Heart right ventricle (tissue), 16 donors: ENCODE data around the gene TEX51. TPM values are rescaled to one million over a fixed set of nuclear protein-coding genes. Genes with fewer than 3 reads are reported as not detected.

ENCODE experiments used
- ATAC-seq, 8 donors: fragments of 200-7000 bp; cut with Tn5 transposase; one replicate each; pipeline ENCODE4 v1.9.1; 2020; ENCODE audit warnings: mild to moderate bottlenecking in 8 of 8, moderate library complexity in 8 of 8, moderate number of reproducible peaks in 1 of 8
- DNase-seq, 2 donors: peaks; one replicate each; pipeline ENCODE4 v3.0.0-alpha.2; 2020
- H3K27ac ChIP-seq, 10 donors: fragments of 200-600 bp; sonication (generic) in 2 of 10; one replicate each; pipeline versions ENCODE4 v1.5.0 to v1.8.0; 2020 to 2022; ENCODE audit warnings: mild to moderate bottlenecking in 3 of 10
- H3K27me3 ChIP-seq, 7 donors: fragments of 200-600 bp; one replicate each; pipeline ENCODE4 v1.8.0; 2021 to 2022; ENCODE audit warnings: mild to moderate bottlenecking in 2 of 7
- H3K36me3 ChIP-seq, 9 donors: fragments of 200-600 bp; sonication (generic) in 1 of 9; one replicate each; pipeline versions ENCODE4 v1.5.0 to v1.8.0; 2020 to 2022; ENCODE audit warnings: mild to moderate bottlenecking in 2 of 9
- H3K4me1 ChIP-seq, 9 donors: fragments of 200-600 bp; sonication (generic) in 1 of 9; one replicate each; pipeline versions ENCODE4 v1.5.0 to v1.8.0; 2020 to 2022; ENCODE audit warnings: mild to moderate bottlenecking in 4 of 9
- H3K4me3 ChIP-seq, 10 donors: fragments of 200-600 bp; sonication (generic) in 2 of 10; one replicate each; pipeline versions ENCODE4 v1.5.0 to v1.8.0; 2020 to 2022; ENCODE audit warnings: mild to moderate bottlenecking in 7 of 10, moderate library complexity in 2 of 10
- H3K9me3 ChIP-seq, 11 donors: fragments of 200-600 bp in 10 of 11; sonication (generic) in 2 of 11; one replicate each; pipeline versions ENCODE4 v1.5.0 to v1.8.0; 2013 to 2022; ENCODE audit warnings: mild to moderate bottlenecking in 2 of 11, control low read depth in 1 of 11, moderate library complexity in 1 of 11
- WGBS, 2 donors: extraction: QIAGEN DNeasy Blood & Tissue Kit; methylation state at CpG; one replicate each; pipeline ENCODE4 v1.1.7; 2013; ENCODE audit warnings: inconsistent platforms in 1 of 2; 5-methylcytosine and 5-hydroxymethylcytosine counted together
- intact Hi-C, 10 donors: fragments of 100-400 bp; cut with DNase I; formaldehyde crosslinking; loops; one replicate each; pipeline versions ENCODE4 v1.11.1 to v1.14.2; 2022
- polyA plus RNA-seq, 2 donors: library from polyadenylated mRNA; stranded (reverse); fragments of 200-250 nt; gene quantifications; one replicate each; pipeline ENCODE4 v1.2.3, GENCODE V29; 2013
- total RNA-seq, 10 donors: library from RNA; stranded (reverse); fragmentation: NEBNext Ultra II Directional in 3 of 10; extraction: Animal tissue kit (Norgen Biotek cat#: 25700) in 3 of 10; gene quantifications; one replicate each; pipeline versions ENCODE4 v1.2.1 to v1.2.4, GENCODE V29; 2021 to 2023
- TF ChIP-seq, protein P1 (sequence below), 9 donors: fragments of 200-600 bp; sonication (generic) in 2 of 9; IDR thresholded peaks; one replicate each; pipeline versions ENCODE4 v1.5.0 to v1.8.0; 2021 to 2022; ENCODE audit warnings: antibody characterized with exemption in 9 of 9, mild to moderate bottlenecking in 5 of 9, moderate library complexity in 1 of 9
- donor health status: Arrhythmogenic right ventricular cardiomyopathy.
- donor health status: ischemic (EF 13 %, LVEDD 7.1; RV severe dilation, severe dysfunction).
- donor health status: healthy with polysubstance abuse.
- donor health status: DM: no; HTN: yes; CAD: no.
- donor health status: DM: no; HTN: no; CAD: no.
- donor health status: ischemic (EF 25% LVEDD 6.9; RV normal size, moderate dysfunction).
- donor health status: ischemic (EF 25% LVEDD 5.7; RV mildly dilated, moderate dysfunction).
- donor health status: healthy.
- donor health status: DM: yes; HTN: yes; CAD: no.
- donor health status: Ischemic cardiomyopathy.
- donor health status: ischemic (EF 35%, LVEDD 5.7; RV mildly dilated, moderate dysfunction).
- donor health status: nonischemic (EF 11% LVEDD 7.7; RV severe dilation, severe dysfunction).
- donor health status: DM: yes; HTN: yes; CAD: no.
- donor health status: PGD.
- donor health status: ischemic (EF 29% LVEDD 5.4; RV normal size, mild dysfunction).
- donor health status: nonischemic (EF 23%, LVEDD 6.1; RV moderate dilation, normal function).

Gene TEX51
- total and polyA plus RNA-seq, 12 donors = not detected

DNA sequence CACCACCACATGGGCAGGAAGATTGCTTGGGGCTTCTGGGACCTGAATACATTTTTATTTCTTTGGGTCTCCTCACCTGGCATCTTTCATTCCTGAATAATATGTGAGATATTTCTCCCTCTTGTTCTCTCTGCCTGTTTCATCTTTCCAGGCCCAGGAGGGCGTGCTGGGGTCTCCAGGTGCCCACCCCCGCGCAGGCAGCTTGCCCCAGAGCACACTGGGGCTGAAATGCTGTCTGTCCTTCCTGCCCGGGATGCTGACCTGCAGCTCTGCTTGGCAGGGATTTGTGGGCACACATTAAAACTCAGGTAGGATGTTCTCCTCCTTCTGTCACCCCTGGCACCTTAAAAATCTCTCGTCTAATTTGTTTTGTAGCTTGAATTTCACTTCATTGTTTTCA, 39.7 kb upstream of the TEX51 start:
- no peak overlapping the region for H3K27ac ChIP-seq
- DNase-seq (no peak), ATAC-seq (no peak)
- H3K4me1 ChIP-seq = peaks cover 0 to 5% (median 0%) of the 10 kb centered on the region in 9 donors
- H3K27me3 ChIP-seq = peaks cover 0 to 4% (median 0%) of the 10 kb centered on the region in 7 donors
- no peaks in the 10 kb centered on the region for H3K36me3 ChIP-seq
- H3K4me3 ChIP-seq = no peak overlapping the region
- TF ChIP-seq, protein P1, sequence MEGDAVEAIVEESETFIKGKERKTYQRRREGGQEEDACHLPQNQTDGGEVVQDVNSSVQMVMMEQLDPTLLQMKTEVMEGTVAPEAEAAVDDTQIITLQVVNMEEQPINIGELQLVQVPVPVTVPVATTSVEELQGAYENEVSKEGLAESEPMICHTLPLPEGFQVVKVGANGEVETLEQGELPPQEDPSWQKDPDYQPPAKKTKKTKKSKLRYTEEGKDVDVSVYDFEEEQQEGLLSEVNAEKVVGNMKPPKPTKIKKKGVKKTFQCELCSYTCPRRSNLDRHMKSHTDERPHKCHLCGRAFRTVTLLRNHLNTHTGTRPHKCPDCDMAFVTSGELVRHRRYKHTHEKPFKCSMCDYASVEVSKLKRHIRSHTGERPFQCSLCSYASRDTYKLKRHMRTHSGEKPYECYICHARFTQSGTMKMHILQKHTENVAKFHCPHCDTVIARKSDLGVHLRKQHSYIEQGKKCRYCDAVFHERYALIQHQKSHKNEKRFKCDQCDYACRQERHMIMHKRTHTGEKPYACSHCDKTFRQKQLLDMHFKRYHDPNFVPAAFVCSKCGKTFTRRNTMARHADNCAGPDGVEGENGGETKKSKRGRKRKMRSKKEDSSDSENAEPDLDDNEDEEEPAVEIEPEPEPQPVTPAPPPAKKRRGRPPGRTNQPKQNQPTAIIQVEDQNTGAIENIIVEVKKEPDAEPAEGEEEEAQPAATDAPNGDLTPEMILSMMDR (IDR thresholded peaks at IDR 0.05) = no peak
- 54 to 73% methylated on average over 5 of the region's 5 CpGs for WGBS, 2 donors
- no peaks in the 10 kb centered on the region for H3K9me3 ChIP-seq
- intact Hi-C loops = no loop called here

DNA sequence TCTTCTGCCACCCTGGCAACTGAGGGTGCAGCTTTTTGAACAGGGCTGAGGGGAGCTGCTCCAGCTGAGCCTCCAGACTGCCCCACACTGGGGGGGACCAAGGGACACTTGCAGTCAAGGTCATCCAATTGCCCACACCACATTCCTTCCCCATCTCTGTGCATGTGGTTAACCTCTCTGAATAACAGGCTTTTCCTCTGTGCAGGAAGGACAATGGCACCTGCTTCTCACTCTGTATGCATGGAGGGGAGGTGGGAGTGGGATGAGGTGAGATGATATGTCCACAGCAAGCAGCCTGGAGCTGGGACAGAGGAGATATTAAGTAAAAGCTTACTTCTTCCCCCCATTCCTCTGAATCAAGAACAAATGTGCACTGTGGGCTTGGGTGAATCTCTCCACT, 39.1 kb upstream of the TEX51 start:
- intact Hi-C loops = no loop called here
- no peaks in the 10 kb centered on the region for H3K9me3 ChIP-seq

DNA sequence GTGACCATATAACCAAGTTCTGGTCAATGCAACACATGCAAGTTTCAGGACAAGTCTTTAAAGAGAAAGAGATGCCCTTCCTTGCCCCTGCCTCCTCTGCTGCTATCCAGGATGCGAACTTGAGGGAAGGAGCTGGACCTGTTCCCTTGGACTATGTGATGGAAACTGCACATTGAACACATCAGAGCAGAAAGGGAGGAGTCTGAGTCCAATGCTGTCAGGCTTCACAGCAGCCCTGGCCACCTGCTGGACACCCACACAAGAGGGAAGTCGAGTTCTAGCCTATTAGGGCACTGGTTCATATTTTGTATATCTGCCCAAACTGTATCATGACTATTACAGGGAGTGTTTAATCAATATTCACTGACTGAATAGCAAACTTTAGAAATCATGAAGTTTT, 38.3 kb upstream of the TEX51 start:
- intact Hi-C loops = no loop called here
- H3K36me3 ChIP-seq = no peaks in the 10 kb centered on the region
- TF ChIP-seq, protein P1 (IDR thresholded peaks at IDR 0.05) = no peak
- H3K9me3 ChIP-seq = no peaks in the 10 kb centered on the region
- H3K27ac ChIP-seq = no peak overlapping the region
- 63 to 65% methylated on average over 2 of the region's 2 CpGs for WGBS, 2 donors
- H3K4me1 ChIP-seq = peaks cover 0 to 5% (median 0%) of the 10 kb centered on the region in 9 donors
- no peak for ATAC-seq
- no peak overlapping the region for H3K4me3 ChIP-seq
- H3K27me3 ChIP-seq = peaks cover 0 to 4% (median 0%) of the 10 kb centered on the region in 7 donors
- no peak for DNase-seq

More for the DNA sequence above, 39.1 kb upstream of the TEX51 start:
- peaks cover 0 to 4% (median 0%) of the 10 kb centered on the region in 7 donors for H3K27me3 ChIP-seq
- DNase-seq = no peak
- peaks cover 0 to 5% (median 0%) of the 10 kb centered on the region in 9 donors for H3K4me1 ChIP-seq
- H3K4me3 ChIP-seq = no peak overlapping the region
- no peak overlapping the region for H3K27ac ChIP-seq
- TF ChIP-seq, protein P1 (IDR thresholded peaks at IDR 0.05) = no peak
- no peak for ATAC-seq
- H3K36me3 ChIP-seq = no peaks in the 10 kb centered on the region

DNA sequence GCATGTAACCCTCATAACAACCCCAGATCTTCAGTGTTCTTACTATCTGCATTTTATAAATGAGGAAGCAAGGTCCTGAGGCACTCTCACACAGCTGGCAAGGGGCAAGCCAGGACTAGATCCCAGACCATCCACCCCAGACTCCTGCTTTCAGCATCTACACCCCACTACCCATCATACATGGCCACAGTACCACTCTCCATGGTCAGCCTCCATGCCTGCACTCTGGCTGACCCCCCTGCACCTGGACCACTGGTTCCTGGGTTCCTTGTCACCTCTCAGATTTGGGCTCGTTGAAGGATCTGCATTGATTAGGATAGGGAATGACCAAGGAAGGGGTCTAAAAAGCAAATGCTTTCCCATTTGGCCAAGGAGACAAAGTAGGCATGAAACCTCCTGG, 36.0 kb upstream of the TEX51 start:
- Histone ChIP-seq H3K4me1 (peaks cover 0 to 5% (median 0%) of the 10 kb centered on the region in 9 donors), H3K27me3 (peaks cover 0 to 4% (median 0%) of the 10 kb centered on the region in 7 donors), H3K36me3 (no peaks in the 10 kb centered on the region), H3K27ac (no peak overlapping the region), H3K9me3 (peaks cover 0 to 10% (median 0%) of the 10 kb centered on the region in 11 donors), H3K4me3 (no peak overlapping the region)
- intact Hi-C loops = no loop called here
- ATAC-seq (no peak), DNase-seq (no peak)
- 52 to 74% methylated on average over 1 of the region's 1 CpG for WGBS, 2 donors
- TF ChIP-seq, protein P1 (IDR thresholded peaks at IDR 0.05) = no peak
